ENCODE measurements around the gene OR8I2.
"Not testable (repeated sequence)": the region's sequence is repeated elsewhere in the genome, so short reads cannot be mapped to it uniquely, and the experiment has no call there.

The OR8I2 gene

GRCh38 chr11:56093008-56093407, at the start of gene OR8I2:
OR8I2 (plus strand) TSS chr11:56093308; CDS start chr11:56093308, 0 bp downstream.
- in situ Hi-C loops (cut with MboI; ENCODE audit: low pct_unique_long_range_greater_than_20kb, low sequenced_read_pairs) = no loop called here
- DNase-seq = no peak

GRCh38 chr11:56045538-56045937, 47.6 kb upstream of the OR8I2 start:
- in situ Hi-C loops (cut with MboI; ENCODE audit: low pct_unique_long_range_greater_than_20kb, low sequenced_read_pairs) = no loop called here
- no peak for DNase-seq

GRCh38 chr11:56048480-56048879, 44.6 kb upstream of the OR8I2 start:
- in situ Hi-C loops (cut with MboI; ENCODE audit: low pct_unique_long_range_greater_than_20kb, low sequenced_read_pairs) = no loop called here
- DNase-seq = no peak

- DNase-seq = no peak
- in situ Hi-C loops (cut with MboI; ENCODE audit: low pct_unique_long_range_greater_than_20kb, low sequenced_read_pairs) = no loop called here
Observed at GRCh38 chr11:56049487-56049886, 43.6 kb upstream of the OR8I2 start.

GRCh38 chr11:56056366-56056765, 36.7 kb upstream of the OR8I2 start:
- in situ Hi-C loops (cut with MboI; ENCODE audit: low pct_unique_long_range_greater_than_20kb, low sequenced_read_pairs); DNase-seq: not testable (repeated sequence)

GRCh38 chr11:56057661-56058237, 35.4 kb upstream of the OR8I2 start:
- DNase-seq; in situ Hi-C loops (cut with MboI; ENCODE audit: low pct_unique_long_range_greater_than_20kb, low sequenced_read_pairs): not testable (repeated sequence)

GRCh38 chr11:56058260-56058780, 34.8 kb upstream of the OR8I2 start:
- DNase-seq; in situ Hi-C loops (cut with MboI; ENCODE audit: low pct_unique_long_range_greater_than_20kb, low sequenced_read_pairs): not testable (repeated sequence)

GRCh38 chr11:56066980-56067379, 26.1 kb upstream of the OR8I2 start:
- in situ Hi-C loops (cut with MboI; ENCODE audit: low pct_unique_long_range_greater_than_20kb, low sequenced_read_pairs) = no loop called here
- DNase-seq = no peak

- in situ Hi-C loops (cut with MboI; ENCODE audit: low pct_unique_long_range_greater_than_20kb, low sequenced_read_pairs) = no loop called here
- peak; percentile 16 for DNase-seq
Observed at GRCh38 chr11:56089697-56090096, 3.4 kb upstream of the OR8I2 start.

GRCh38 chr11:56103210-56103737, 10.2 kb downstream of the OR8I2 start, which contains the start of gene OR8H2:
OR8H2 (plus strand) TSS chr11:56103687; CDS start chr11:56105043, 1,356 bp downstream.
- in situ Hi-C loops (cut with MboI; ENCODE audit: low pct_unique_long_range_greater_than_20kb, low sequenced_read_pairs) = no loop called here
- no peak for DNase-seq

GRCh38 chr11:56122073-56122472, 29.0 kb downstream of the OR8I2 start, which contains the start of gene OR8H3:
OR8H3 (plus strand) TSS chr11:56122373; CDS start chr11:56122373, 0 bp downstream.
- in situ Hi-C loops (cut with MboI; ENCODE audit: low pct_unique_long_range_greater_than_20kb, low sequenced_read_pairs) = no loop called here
- no peak for DNase-seq

- in situ Hi-C loops (cut with MboI; ENCODE audit: low pct_unique_long_range_greater_than_20kb, low sequenced_read_pairs) = no loop called here
- no peak for DNase-seq
Observed at GRCh38 chr11:56140151-56140661, 47.1 kb downstream of the OR8I2 start, which contains the start of gene OR8J3. OR8J3 (minus strand) TSS chr11:56140201; CDS start chr11:56137718, 2,483 bp downstream.

- in situ Hi-C loops (cut with MboI; ENCODE audit: low pct_unique_long_range_greater_than_20kb, low sequenced_read_pairs); DNase-seq: not testable (repeated sequence)
Observed at GRCh38 chr11:56143681-56144080, 50.6 kb downstream of the OR8I2 start.
